GM13977 (cell line): Measurements from ENCODE around the gene HAGH.

Experiments used
- DNase-seq: peaks from one replicate; pipeline ENCODE4 v3.0.0; 2012; ENCODE audit warnings: low spot score
- in situ Hi-C: fragments of 300-500 bp; cut with MboI; formaldehyde crosslinking; loops from one replicate; pipeline ENCODE4 v1.12.0; 2022; ENCODE audit warnings: low sequenced_read_pairs, low pct_unique_long_range_greater_than_20kb, mixed read lengths, inconsistent platforms; ENCODE audit not compliant: unreplicated experiment
- TF ChIP-seq, protein P1 (sequence below): IDR thresholded peaks from 2 replicates; pipeline ENCODE4 v1.5.1; 2012; ENCODE audit warnings: mild to moderate bottlenecking, control low read depth; ENCODE audit not compliant: insufficient read depth; ENCODE audit errors: extremely low read depth, missing control alignments

HAGH gene

DNA sequence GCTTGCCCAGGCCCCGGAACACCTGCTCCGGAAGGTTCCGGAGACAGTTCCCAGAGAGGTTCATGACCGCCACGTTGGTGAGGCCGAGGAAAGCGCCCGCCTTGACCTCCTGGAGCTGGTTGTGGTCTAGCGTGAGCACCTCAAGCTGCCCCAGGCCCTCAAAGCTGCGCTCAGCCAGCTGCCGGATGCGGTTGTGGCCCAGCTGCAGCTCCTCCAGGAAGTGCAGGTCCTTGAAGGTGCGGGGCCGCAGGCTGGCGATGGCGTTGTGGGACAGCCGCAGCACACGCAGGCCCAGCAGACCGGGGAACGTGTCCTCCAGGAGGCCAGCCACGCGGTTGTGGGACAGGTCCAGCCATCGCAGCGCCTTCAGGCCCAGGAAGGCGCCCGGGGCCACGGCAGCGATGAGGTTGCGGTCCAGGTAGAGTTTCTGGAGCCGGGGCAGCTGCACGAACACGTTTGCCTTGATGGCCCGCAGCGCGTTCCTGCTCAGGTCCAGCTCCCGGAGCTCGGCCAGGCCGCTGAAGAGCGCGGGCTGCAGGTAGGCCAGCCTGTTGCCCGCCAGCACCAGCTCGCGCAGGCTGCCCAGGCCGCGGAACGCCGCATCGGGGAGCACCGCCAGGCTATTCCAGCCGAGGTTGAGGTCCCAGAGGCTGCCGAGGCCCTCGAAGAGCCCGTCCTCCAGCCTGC is 35.2 kb downstream of the HAGH start:
- in situ Hi-C loops, result no loop called here
- no peak for DNase-seq
- TF ChIP-seq, protein P1, sequence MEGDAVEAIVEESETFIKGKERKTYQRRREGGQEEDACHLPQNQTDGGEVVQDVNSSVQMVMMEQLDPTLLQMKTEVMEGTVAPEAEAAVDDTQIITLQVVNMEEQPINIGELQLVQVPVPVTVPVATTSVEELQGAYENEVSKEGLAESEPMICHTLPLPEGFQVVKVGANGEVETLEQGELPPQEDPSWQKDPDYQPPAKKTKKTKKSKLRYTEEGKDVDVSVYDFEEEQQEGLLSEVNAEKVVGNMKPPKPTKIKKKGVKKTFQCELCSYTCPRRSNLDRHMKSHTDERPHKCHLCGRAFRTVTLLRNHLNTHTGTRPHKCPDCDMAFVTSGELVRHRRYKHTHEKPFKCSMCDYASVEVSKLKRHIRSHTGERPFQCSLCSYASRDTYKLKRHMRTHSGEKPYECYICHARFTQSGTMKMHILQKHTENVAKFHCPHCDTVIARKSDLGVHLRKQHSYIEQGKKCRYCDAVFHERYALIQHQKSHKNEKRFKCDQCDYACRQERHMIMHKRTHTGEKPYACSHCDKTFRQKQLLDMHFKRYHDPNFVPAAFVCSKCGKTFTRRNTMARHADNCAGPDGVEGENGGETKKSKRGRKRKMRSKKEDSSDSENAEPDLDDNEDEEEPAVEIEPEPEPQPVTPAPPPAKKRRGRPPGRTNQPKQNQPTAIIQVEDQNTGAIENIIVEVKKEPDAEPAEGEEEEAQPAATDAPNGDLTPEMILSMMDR, result no peak

DNA sequence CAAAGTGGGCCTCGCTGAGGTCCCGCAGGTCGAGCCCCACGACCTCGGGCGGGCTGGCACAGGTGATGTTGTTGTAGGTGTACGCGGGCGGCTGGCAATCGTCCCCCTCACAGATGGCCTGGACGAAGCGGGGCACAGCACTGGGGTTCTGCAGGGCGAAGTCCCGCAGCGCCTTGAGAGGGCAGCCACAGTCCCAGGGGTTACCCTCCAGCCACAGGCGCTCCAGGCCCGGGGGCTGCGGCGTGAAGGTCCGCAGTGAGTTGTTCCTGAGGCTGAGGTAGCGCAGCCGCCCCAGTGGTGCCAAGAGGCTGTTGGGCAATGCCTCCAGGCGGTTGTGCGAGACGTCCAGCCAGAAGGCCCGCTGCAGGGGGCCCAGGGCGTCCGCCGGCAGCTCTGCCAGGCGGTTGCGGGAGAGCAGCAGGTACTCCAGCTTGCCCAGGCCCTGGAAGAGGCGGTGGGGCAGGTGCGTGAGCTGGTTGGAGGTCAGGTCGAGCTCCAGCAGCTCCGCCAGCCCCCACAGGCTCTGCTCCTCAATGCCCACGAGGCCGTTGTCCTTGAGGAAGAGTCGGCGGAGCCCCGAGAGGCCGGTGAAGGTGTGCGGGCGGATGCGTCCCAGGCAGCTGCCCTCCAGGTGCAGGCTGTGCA is 35.9 kb downstream of the HAGH start:
- DNase-seq, result no peak
- TF ChIP-seq, protein P1, result no peak
- in situ Hi-C loops, result no loop called here

DNA sequence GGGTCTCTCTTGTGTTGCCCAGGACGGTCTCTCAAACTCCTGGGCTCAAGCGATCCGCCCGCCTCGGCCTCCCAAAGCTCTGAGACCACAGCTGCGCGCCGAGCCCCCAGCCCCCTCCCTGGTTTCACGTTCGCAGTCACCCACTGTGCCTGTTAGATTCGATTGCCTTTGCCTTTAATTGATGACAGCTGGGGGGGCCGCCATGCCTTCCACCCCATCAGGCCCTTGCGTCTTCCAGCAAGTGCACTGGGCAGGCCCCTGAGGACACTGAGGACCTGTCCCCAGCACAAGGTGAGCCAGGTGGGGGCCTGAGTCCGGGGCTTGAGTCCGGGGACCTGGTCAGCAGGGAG is 36.4 kb downstream of the HAGH start:
- TF ChIP-seq, protein P1, result no peak
- DNase-seq, result no peak
- in situ Hi-C loops, result no loop called here

DNA sequence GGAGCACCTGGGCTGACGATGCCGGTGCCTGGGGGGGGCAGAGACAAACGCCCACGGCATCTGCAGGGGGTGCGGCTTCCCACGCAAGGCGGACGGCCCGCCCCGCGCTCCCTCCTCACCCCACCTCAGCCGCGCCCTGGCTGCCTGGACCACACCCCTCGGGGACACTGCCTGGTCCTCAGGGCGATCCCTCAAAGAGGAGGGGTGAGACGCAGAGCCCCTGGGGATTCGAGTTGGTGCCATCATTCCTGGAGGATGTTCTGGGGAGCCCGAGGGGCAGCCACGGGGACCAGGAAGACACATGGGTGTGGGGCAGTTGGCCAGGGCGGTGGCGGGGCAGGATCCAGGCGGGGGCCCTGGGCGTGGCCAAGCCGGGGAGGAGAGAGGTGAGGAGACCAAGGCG is 37.0 kb downstream of the HAGH start:
- DNase-seq, result no peak
- in situ Hi-C loops, result no loop called here
- TF ChIP-seq, protein P1, result no peak

DNA sequence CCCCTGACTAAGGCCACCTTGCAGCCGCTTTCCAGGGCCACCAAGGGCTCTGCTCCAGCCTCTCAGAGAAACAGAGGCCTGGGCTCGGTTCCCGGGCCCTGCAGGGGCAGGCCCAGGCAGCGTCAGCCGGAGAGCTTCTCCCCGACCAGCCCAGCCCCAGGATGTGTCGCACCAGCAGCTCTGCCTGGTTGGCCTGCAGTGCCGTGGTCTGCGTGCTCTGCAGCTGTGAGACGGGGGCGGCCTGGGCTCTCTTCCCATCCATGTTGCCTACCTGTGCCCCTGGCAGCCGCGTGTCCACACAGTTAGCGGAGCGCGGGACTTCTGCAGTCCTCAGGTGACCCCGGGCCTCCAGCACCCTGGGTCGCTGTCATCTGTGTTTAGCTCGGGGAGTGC is 37.9 kb downstream of the HAGH start:
- DNase-seq, result no peak
- TF ChIP-seq, protein P1, result no peak
- in situ Hi-C loops, result no loop called here

DNA sequence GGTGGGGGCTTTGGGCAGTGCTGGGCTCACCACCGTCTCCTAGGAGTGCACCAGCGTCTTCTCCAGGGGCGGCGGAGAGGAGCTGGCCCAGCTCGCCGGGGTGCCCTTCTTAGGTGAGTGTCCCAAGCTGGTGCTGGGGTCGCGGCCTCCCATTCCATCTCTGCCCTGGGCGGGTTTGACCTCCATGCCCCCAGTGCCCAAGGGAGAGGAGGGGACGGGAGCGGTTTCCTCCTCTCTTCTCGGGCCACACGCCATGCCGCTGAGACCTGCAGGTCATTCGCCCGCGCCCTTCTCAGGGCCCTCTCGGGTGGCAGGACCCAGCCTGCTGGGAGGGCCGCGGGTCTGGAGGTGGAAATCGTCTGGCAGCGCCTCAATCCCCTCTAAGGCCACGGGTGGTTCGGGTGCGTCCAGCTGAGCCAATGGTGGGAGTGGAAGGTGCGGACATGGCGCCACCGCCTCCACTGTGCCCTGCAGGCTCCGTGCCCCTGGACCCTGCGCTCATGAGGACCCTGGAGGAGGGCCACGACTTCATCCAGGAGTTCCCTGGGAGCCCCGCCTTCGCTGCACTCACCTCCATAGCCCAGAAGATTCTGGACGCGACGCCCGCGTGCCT is 38.4 kb downstream of the HAGH start:
- no peak for DNase-seq
- in situ Hi-C loops, result no loop called here
- TF ChIP-seq, protein P1, result no peak
